ENCODE data around the gene FLAD1. TPM values are rescaled to one million over a fixed set of nuclear protein-coding genes. Genes with fewer than 3 reads are reported as not detected.

The FLAD1 gene
- total RNA-seq, 1 experiment from 2014 or later = 97.0 TPM

DNA sequence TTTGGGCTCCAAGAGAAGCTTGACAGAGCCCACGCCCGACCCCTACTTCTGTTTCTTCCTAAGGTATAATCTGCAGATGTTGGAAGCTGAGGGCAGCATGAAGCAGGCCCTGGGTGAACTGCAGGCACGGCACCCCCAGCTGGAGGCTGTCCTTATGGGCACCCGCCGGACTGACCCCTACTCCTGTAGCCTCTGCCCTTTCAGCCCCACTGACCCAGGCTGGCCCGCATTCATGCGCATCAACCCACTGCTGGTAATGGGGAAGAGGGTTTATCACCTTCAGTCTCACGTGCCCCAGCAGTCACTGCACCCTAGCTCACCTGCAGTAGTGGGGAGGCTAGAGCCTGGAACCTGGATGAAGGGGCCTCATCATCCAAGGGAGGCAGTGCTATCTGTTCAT is 7.1 kb downstream of the FLAD1 start:
- H3K9me3 Mint-ChIP-seq = no peaks in the 10 kb centered on the region
- Histone ChIP-seq H2BK5ac (ENCODE audit: insufficient read length, low read length) (no peak overlapping the region), H3K79me2 (ENCODE audit: insufficient read depth, low read length) (no peaks in the 10 kb centered on the region), H2BK12ac (ENCODE audit: insufficient read length, low read depth, low read length) (no peak overlapping the region), H3K23ac (ENCODE audit: insufficient read length, low read depth, low read length) (no peak overlapping the region), H3K27ac (ENCODE audit: insufficient read length, low read depth, low read length) (no peak overlapping the region), H3K9ac (ENCODE audit: extremely low read depth, insufficient read length, low read length) (no peak overlapping the region), H3K4me2 (ENCODE audit: insufficient read depth, insufficient read length, low read length) (no peak overlapping the region), H4K8ac (replicated peaks; ENCODE audit: insufficient read length, low read depth, low read length) (no peak overlapping the region), H3K9me3 (ENCODE audit: control insufficient read depth, low read depth, low read length) (no peaks in the 10 kb centered on the region), H2BK15ac (ENCODE audit: low read depth, low read length) (no peak overlapping the region), H4K91ac (ENCODE audit: insufficient read length, low read depth, low read length) (no peak overlapping the region), H3K23me2 (ENCODE audit: insufficient read length, low read depth, low read length, poor library complexity, severe bottlenecking) (no peaks in the 10 kb centered on the region), H3K27me3 (ENCODE audit: insufficient read depth, low read length) (no peaks in the 10 kb centered on the region), H3K79me1 (ENCODE audit: insufficient read depth, low read depth, low read length, poor library complexity, severe bottlenecking) (peaks cover 2% of the 10 kb centered on the region), H4K5ac (ENCODE audit: insufficient read length, low read depth, low read length) (no peak overlapping the region), H2BK20ac (ENCODE audit: low read depth, low read length, poor library complexity, severe bottlenecking) (no peak overlapping the region), H3K4ac (ENCODE audit: low read depth, low read length) (no peak overlapping the region), H2AK5ac (ENCODE audit: insufficient read length, low read length) (no peak overlapping the region), H3K18ac (ENCODE audit: insufficient read length, low read depth, low read length) (no peak overlapping the region), H2BK120ac (ENCODE audit: low read depth, low read length, poor library complexity, severe bottlenecking) (no peak overlapping the region), H3K56ac (ENCODE audit: insufficient read length, low read depth, low read length) (no peak overlapping the region), H3K4me1 (ENCODE audit: insufficient read depth, low read length) (no peaks in the 10 kb centered on the region; the same call in 1 of the 2 replicates), H3K14ac (ENCODE audit: insufficient read depth, low read length) (no peak overlapping the region), H3T11ph (ENCODE audit: low read length) (no peak overlapping the region), H2AFZ (ENCODE audit: low read length) (no peak overlapping the region), H4K20me1 (ENCODE audit: control insufficient read depth, insufficient read depth, insufficient read length) (no peaks in the 10 kb centered on the region)
- no CpG with 5 or more reads among the region's 8 CpGs for WGBS (ENCODE audit: extremely low coverage, insufficient read length, low lambda C conversion rate)
- no peak for DNase-seq
- H3K27ac Mint-ChIP-seq = peak overlapping the region in 1 of 3 experiments; percentile 44; a peak in 1 of 7 replicates
- peaks cover 33 to 55% (median 52%) of the 10 kb centered on the region in 3 experiments for H3K36me3 Mint-ChIP-seq (ENCODE audit: insufficient read depth in 1 of 3, low read depth in 3 of 3)
- TF ChIP-seq, protein P1, sequence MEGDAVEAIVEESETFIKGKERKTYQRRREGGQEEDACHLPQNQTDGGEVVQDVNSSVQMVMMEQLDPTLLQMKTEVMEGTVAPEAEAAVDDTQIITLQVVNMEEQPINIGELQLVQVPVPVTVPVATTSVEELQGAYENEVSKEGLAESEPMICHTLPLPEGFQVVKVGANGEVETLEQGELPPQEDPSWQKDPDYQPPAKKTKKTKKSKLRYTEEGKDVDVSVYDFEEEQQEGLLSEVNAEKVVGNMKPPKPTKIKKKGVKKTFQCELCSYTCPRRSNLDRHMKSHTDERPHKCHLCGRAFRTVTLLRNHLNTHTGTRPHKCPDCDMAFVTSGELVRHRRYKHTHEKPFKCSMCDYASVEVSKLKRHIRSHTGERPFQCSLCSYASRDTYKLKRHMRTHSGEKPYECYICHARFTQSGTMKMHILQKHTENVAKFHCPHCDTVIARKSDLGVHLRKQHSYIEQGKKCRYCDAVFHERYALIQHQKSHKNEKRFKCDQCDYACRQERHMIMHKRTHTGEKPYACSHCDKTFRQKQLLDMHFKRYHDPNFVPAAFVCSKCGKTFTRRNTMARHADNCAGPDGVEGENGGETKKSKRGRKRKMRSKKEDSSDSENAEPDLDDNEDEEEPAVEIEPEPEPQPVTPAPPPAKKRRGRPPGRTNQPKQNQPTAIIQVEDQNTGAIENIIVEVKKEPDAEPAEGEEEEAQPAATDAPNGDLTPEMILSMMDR (conservative IDR thresholded peaks at IDR 0.05) = no peak
- H3K4me1 Mint-ChIP-seq = peaks cover 8 to 10% of the 10 kb centered on the region in 2 experiments; a peak in 3 of 4 replicates
- no peak overlapping the region for H3K4me3 Mint-ChIP-seq
- no peaks in the 10 kb centered on the region for H3K27me3 Mint-ChIP-seq (ENCODE audit: low read depth)

Measured in H9 (cell line).